ENCODE measurements around the gene MCIDAS.

DNA sequence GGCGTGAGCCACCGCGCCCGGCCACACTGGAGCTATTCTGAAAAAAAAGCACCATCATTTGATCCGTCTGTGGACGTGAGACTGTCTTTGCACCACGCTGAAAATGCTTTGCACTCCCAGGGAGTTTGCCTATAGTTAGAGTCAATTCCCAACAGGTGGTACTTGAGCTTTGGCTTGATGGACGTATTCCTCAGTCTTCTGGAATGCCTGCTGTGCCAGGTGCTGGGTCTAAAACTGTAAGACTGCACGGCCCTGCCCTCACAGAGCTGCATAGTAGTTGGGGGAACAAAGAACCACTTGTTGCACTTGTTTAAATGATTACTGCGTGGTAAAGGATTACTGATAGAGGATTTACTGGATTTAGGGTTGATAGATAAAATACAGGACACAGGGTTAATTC, 9.7 kb upstream of the MCIDAS start:
- no peak for TF ChIP-seq SMC3 (IDR thresholded peaks at IDR 0.05; ENCODE audit: low read depth, low read length)
- no peak for TF ChIP-seq CTCF (conservative IDR thresholded peaks at IDR 0.05; ENCODE audit: low read depth, low read length)
- TF ChIP-seq ELK1 (IDR thresholded peaks at IDR 0.05; ENCODE audit: borderline replicate concordance, low read depth, low read length), result no peak
- TF ChIP-seq MAFK (IDR thresholded peaks at IDR 0.05; ENCODE audit: low read depth, low read length), result no peak

Data from IMR-90 (cell line).